IPS-11a (cell line): Measurements from ENCODE around the gene PGLYRP1.

Source experiments
- H3K4me3 ChIP-seq: one replicate; pipeline ENCODE4 v1.5.1; 2013; ENCODE audit warnings: low read depth, low read length, control low read depth

Gene PGLYRP1

DNA sequence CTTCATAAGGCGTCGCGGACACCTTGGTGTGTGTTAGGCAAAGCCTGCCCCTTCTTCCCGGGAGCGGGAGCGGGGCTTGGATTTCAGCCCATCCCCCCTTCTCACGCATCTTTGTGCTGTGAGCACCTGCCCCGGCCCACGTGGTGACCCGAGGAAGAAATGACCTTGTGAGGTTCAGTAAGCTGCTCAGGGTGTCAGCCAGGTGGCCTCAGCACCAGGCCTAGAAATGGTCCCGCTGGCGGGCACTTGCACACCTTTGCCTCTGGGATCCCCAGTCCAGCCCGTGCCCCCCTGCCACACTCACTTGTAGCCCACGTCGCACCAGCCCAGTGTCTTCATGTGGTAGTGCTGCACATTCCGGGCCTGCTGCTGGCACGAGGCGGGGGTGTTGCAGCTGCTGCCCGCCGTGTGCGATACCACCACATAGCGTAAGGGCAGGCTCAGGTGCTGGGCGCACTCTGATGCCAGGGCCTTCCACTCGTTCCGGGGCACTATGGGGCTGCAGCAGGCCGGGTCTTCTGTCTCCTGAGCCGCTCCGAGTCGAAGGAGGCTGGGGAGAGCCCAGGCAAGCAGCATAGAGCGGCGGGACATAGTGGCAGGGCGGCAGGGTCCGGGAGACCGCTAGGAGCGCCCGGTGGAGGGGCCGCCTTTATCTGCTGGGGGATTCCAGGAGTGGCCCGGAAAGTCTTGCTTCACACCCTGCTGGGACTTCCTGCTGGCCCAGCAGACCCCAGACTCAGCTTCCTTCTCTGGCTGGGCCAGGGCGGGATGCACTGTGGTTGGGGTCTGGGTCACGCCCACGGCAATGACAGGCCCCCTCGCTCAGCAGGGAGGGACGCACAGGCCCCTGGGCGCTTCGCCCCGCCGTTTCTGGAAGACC is at the start of gene PGLYRP1:
Gene PGLYRP1 (minus strand): TSS at position 623 of the 880 bp plus-strand sequence. CDS start 32 bp downstream, at position 591.
- no peak within 1 kb of the TSS for H3K4me3 ChIP-seq

- H3K4me3 ChIP-seq, result no peak overlapping the region
Measured at GRCh38 chr19:46069806-46070341, 47.0 kb upstream of the PGLYRP1 start.

- no peak overlapping the region for H3K4me3 ChIP-seq
Measured at GRCh38 chr19:46068345-46069258, 45.7 kb upstream of the PGLYRP1 start.

GRCh38 chr19:46067691-46068090 is 44.8 kb upstream of the PGLYRP1 start:
- H3K4me3 ChIP-seq, result no peak overlapping the region

DNA sequence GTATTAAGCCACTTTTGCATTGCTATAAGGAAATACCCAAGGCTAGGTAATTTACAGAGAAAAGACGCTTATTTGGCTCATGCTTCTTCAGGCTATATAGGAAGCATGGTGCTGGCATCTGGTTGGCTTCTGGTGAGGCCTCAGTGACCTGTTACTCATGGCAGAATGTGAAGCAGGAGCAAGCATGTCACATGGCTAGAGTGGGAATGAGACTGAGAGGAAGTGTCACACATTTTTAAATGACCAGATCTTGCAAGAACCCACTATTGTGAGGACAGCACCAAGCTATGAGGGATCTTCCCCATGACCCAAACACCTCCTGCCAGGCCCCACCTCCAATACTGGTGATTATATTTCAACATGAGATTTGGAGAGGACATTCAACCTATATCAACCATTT is 43.6 kb upstream of the PGLYRP1 start:
- H3K4me3 ChIP-seq, result no peak overlapping the region

DNA sequence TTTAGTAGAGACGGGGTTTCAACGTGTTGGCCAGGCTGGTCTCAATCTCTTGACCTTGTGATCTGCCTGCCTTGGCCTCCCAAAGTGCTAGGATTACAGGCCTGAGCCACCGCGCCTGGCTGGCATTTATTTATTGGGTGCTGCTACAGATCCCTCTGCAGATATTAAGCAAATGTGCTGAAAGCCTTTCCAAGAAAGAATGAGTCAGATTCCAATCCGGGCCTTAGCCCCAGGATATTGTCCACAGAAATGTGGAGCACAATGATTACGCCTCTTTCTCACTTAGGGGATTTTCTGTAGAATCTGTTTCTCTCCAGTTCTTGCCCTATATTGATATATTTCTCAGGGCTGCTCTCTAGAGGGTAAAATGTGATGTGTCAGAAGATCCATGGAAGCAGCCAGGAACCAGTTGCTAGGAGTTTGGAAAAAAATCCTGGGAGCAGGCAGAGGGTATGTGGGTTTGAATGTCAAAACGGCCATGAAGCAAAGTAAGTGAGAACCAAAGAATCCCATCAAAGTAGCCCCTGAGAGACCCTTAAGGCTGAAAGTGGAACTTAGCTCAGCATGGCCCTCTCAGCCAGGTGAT is 42.7 kb upstream of the PGLYRP1 start:
- no peak overlapping the region for H3K4me3 ChIP-seq

- H3K4me3 ChIP-seq, result no peak overlapping the region
Measured at GRCh38 chr19:46063201-46063600, 40.3 kb upstream of the PGLYRP1 start.

DNA sequence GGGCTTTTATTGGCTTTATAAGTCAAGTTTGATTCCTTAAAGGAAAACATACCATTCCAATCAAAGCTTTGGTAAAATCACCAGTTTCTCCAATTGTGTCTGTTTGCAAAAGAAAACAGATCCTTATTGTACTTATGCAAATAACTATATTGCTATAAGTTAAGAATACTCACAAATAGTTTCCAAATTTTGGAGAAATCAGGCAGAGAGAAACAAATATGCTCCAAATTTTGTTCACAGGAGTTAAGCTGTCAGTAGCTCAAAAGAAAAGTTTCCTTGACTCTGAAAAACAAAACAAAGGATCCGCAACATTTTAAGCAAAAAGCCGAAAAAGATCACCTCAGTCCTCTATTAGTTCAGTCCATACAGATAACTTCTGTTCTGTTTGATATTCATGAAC is 37.2 kb upstream of the PGLYRP1 start:
- no peak overlapping the region for H3K4me3 ChIP-seq

- H3K4me3 ChIP-seq, result no peak overlapping the region
Measured at GRCh38 chr19:46058778-46059177, 35.9 kb upstream of the PGLYRP1 start.

DNA sequence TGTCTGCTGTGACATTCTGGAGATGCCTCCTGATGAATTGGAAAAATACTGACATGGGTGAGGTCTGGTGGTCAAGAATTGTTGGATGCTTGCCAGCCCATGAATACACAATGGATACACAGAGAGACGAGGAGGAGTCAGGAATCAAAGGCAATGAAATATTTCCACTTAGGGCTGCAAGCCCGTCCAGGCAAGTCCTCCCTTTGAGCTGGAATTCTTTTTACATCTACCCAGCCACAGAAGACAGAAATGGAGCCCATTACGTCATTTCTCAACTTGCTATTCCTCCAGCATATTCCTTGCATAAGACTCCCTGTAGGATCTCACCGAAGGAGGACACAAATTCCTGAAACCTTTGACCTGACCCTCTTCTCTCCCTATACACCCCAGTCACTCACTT is 33.7 kb upstream of the PGLYRP1 start:
- no peak overlapping the region for H3K4me3 ChIP-seq

DNA sequence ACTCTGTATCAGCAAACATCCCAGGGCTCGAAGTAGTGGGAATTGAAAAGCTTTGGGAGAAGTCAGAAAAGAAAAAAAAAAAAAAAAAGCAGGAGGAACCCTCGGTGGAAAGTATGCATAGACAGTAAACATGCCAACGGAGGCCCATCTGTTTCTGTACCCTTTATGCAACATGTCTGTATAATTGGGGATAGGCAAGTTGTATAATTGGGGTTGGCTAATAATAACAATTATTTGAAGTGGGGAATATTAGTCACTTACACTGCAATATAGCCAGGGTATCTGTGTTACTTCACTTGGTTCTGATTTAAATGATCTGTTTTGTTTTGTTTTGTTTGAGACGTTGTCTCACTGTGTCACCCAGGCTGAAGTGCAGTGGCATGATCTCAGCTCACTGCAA is 30.0 kb upstream of the PGLYRP1 start:
- H3K4me3 ChIP-seq, result no peak overlapping the region

DNA sequence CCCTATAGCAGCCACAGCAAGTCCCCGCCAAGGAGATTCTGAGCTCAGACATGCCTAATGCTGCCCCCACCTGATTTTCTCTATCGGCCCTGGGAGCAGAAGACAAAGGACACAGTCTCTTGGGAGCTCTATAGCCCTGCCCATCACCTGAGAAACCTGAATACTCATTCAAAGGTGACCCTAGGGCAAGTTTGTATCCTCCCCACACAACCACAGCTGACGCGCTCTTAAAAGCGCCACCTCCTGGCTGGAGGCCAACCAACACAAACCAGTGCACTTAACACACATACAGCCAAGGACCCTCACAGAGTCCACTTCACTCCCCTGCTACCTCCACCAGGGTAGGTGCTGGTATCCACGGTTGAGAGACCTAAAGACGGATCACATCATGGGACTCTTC is 26.7 kb upstream of the PGLYRP1 start:
- no peak overlapping the region for H3K4me3 ChIP-seq

- H3K4me3 ChIP-seq, result no peak overlapping the region
Measured at GRCh38 chr19:46043519-46043918, 20.7 kb upstream of the PGLYRP1 start.

- H3K4me3 ChIP-seq, result no peak overlapping the region
Measured at GRCh38 chr19:46042252-46042883, 19.5 kb upstream of the PGLYRP1 start.

GRCh38 chr19:46040952-46041500 is 18.2 kb upstream of the PGLYRP1 start, which contains the start of gene IGFL4:
Gene IGFL4, minus strand, starts transcription at chr19:46041002. Its CDS starts 40 bp downstream, at chr19:46040962.
- no peak within 1 kb of the TSS for H3K4me3 ChIP-seq

- H3K4me3 ChIP-seq, result no peak overlapping the region
Measured at GRCh38 chr19:46040125-46040524, 17.3 kb upstream of the PGLYRP1 start.

- H3K4me3 ChIP-seq, result no peak overlapping the region
Measured at GRCh38 chr19:46036744-46037128, 13.9 kb upstream of the PGLYRP1 start.

DNA sequence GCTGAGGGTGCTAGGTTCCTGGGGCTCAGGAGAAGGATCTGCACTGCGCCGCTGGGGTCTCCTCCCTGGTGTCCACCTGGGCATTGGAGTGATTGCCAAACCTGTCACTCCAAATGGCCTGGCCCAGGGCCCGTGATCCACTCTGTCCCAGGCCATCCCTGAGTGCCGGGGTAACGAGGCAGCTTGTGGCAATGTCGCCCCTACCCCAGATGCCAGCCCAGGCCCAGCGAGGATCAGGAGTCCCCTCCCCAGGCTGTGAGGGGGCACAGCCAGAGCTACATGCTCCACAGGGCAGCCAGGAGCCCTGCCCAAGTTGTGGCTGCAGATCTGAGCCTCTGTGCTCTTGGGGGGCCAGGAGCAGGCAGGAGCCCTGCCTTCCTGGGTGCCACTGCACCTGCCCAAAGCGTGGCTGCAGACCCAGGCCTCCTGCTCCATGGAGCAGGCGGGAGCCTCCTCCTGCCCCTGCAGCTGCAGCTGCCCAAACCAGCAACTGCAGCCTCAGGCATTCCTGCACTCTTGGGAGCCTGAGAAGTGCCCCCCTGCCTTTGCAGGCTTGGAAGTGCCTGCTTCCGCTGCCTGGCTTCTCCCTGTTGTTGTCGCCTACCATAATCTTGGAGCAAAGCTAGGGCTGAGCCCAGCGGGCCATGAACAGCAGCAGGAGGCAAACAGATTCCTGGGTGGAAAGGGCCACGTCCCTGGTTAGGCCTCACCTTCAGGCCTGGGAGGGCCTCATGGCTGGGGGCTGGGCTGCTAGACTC is 13.3 kb upstream of the PGLYRP1 start:
- no peak overlapping the region for H3K4me3 ChIP-seq

DNA sequence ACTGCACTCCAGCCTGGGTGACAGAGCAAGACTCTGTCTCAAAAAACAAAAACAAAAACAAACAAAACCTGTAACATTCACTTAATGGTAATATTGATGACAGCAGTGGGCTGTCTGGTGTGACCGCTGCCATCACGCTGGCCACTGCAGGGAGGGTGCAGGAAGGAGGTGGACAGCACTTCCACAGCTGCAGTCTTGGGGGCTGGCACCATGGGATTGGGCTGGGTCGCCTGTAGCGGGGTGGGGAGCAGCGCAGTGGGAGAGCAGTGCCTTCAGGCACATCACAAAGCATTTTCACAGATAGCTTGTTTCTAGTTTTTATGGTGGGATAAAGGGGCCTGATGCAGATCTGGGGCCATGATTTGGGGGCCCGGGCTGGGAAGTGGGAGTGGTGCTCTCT is 12.7 kb upstream of the PGLYRP1 start:
- H3K4me3 ChIP-seq, result no peak overlapping the region

DNA sequence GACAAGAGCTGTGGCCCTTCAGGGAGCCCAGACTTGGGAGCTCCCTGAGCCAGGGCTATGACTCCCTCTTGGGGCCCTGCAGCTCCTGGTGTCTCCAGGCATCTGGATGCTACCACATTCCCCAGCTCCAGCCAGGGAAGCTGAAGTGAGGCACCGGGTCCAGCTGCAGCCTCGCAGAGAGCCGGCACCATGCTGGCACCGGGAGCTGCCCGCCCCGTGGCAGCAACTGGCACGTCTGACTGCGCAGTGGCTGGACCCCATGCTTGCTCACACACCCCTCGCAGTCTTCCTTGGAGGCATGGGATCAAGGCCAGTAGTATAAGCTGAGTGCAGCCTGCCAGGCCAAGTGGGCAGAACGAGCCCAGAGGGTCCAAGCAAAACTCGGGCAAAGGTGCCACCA is 10.5 kb upstream of the PGLYRP1 start:
- no peak overlapping the region for H3K4me3 ChIP-seq
